ENCODE measurements around the gene TUBB. TPM values are rescaled to one million over a fixed set of nuclear protein-coding genes. Genes with fewer than 3 reads are reported as not detected.
A peak's percentile ranks its signal among the peaks of the same experiment; 100 is the strongest.

The TUBB gene
- total and polyA plus RNA-seq, 4 donors = 115 to 533 (median 210) TPM

DNA sequence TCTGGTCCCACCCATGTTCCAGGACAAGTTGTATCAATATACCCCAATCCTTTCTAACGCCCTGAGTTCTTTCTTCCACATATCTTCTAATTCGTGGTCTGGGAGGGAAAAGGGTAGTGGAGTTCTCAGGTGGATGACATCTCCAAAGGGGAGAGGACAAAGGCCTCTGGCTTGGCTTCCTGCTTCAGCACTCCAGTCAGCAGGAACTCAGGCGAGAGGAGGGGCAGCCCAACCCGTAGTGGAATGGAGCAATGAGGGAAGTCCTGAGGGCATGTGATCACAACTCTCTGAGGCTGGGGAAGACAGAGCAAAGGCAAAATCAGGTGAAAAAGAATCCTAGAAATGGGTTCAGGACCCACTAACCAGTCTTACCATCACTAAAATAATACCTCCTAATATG, 19.8 kb upstream of the TUBB start:
- H3K27me3 ChIP-seq (ENCODE audit: control insufficient read depth in 4 of 4, insufficient read depth in 4 of 4, low read length in 3 of 4) = no peaks in the 10 kb centered on the region
- H3K4me1 ChIP-seq (ENCODE audit: control insufficient read depth in 4 of 4, insufficient read depth in 4 of 4, low read length in 3 of 4) = peaks cover 2 to 10% (median 7%) of the 10 kb centered on the region in 4 donors
- no peaks in the 10 kb centered on the region for H3K9me3 ChIP-seq (ENCODE audit: control insufficient read depth in 4 of 4, low read length in 3 of 4)
- H3K27ac ChIP-seq (ENCODE audit: low read depth in 1 of 2, low read length in 2 of 2) = no peak overlapping the region
- no peak overlapping the region for H3K9ac ChIP-seq (ENCODE audit: low read depth in 1 of 2, low read length in 2 of 2)
- peaks cover 0 to 15% (median 9%) of the 10 kb centered on the region in 4 donors for H3K36me3 ChIP-seq (ENCODE audit: control insufficient read depth in 4 of 4, insufficient read depth in 3 of 4, low read depth in 1 of 4, low read length in 3 of 4)
- DNase-seq (ENCODE audit: low spot score) = no peak
- TF ChIP-seq FOXA1 (IDR thresholded peaks at IDR 0.05) = no peak
- TF ChIP-seq RXRA (IDR thresholded peaks at IDR 0.05) = peak; percentile 12 to 41
- TF ChIP-seq, protein P1, sequence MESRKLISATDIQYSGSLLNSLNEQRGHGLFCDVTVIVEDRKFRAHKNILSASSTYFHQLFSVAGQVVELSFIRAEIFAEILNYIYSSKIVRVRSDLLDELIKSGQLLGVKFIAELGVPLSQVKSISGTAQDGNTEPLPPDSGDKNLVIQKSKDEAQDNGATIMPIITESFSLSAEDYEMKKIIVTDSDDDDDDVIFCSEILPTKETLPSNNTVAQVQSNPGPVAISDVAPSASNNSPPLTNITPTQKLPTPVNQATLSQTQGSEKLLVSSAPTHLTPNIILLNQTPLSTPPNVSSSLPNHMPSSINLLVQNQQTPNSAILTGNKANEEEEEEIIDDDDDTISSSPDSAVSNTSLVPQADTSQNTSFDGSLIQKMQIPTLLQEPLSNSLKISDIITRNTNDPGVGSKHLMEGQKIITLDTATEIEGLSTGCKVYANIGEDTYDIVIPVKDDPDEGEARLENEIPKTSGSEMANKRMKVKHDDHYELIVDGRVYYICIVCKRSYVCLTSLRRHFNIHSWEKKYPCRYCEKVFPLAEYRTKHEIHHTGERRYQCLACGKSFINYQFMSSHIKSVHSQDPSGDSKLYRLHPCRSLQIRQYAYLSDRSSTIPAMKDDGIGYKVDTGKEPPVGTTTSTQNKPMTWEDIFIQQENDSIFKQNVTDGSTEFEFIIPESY (IDR thresholded peaks at IDR 0.05) = no peak
- TF ChIP-seq, protein P2, sequence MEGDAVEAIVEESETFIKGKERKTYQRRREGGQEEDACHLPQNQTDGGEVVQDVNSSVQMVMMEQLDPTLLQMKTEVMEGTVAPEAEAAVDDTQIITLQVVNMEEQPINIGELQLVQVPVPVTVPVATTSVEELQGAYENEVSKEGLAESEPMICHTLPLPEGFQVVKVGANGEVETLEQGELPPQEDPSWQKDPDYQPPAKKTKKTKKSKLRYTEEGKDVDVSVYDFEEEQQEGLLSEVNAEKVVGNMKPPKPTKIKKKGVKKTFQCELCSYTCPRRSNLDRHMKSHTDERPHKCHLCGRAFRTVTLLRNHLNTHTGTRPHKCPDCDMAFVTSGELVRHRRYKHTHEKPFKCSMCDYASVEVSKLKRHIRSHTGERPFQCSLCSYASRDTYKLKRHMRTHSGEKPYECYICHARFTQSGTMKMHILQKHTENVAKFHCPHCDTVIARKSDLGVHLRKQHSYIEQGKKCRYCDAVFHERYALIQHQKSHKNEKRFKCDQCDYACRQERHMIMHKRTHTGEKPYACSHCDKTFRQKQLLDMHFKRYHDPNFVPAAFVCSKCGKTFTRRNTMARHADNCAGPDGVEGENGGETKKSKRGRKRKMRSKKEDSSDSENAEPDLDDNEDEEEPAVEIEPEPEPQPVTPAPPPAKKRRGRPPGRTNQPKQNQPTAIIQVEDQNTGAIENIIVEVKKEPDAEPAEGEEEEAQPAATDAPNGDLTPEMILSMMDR (IDR thresholded peaks at IDR 0.05; ENCODE audit: low read depth, low read length, missing input control) = no peak
- peak; percentile 23 to 26 for TF ChIP-seq HNF4A (conservative IDR thresholded peaks at IDR 0.05)
- peak; percentile 14 for TF ChIP-seq HNF4G (IDR thresholded peaks at IDR 0.05)
- TF ChIP-seq, protein P3, sequence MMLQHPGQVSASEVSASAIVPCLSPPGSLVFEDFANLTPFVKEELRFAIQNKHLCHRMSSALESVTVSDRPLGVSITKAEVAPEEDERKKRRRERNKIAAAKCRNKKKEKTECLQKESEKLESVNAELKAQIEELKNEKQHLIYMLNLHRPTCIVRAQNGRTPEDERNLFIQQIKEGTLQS (IDR thresholded peaks at IDR 0.05) = no peak
- peak in 1 of 2 donors; percentile 8 for TF ChIP-seq RAD21 (IDR thresholded peaks at IDR 0.05)
- no peak for TF ChIP-seq TAF1 (conservative IDR thresholded peaks at IDR 0.05)
- TF ChIP-seq SP1 (IDR thresholded peaks at IDR 0.05) = peak; percentile 15
- no peak for TF ChIP-seq JUND (IDR thresholded peaks at IDR 0.05)
- peak in 1 of 2 donors; percentile 23 for TF ChIP-seq GABPA (IDR thresholded peaks at IDR 0.05 in 1 of 2, conservative IDR thresholded peaks at IDR 0.05 in 1 of 2)
- TF ChIP-seq EGR1 (IDR thresholded peaks at IDR 0.05; ENCODE audit: low read depth in 2 of 2) = no peak
- 32% methylated on average over 4 of the region's 4 CpGs for WGBS
- no peak overlapping the region for H3K4me3 ChIP-seq (ENCODE audit: low read depth in 1 of 3, low read length in 3 of 3)

DNA sequence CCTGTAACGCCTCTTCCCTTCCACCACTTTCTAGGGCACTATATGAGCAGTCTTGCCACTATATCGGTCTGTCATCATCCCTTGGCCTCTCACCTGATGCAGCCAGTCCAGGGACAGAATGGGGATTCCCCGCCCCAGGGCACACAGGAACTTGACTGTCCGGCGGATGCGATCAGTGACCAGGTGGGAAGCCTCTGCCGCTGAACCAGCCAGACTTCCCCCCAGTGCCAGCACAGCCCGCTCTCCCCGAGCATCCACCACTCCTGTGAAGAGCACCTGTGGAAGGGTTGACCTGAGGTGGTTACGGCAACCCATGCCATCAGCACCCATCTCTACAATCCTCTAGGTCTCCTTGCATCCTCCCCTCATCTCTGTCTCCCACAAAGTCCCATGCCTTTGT, 17.1 kb upstream of the TUBB start:
- no peaks in the 10 kb centered on the region for H3K27me3 ChIP-seq (ENCODE audit: control insufficient read depth in 4 of 4, insufficient read depth in 4 of 4, low read length in 3 of 4)
- no peak overlapping the region for H3K9ac ChIP-seq (ENCODE audit: low read depth in 1 of 2, low read length in 2 of 2)
- WGBS = 96% methylated on average over 10 of the region's 10 CpGs
- no peak overlapping the region for H3K27ac ChIP-seq (ENCODE audit: low read depth in 1 of 2, low read length in 2 of 2)
- TF ChIP-seq YY1 (IDR thresholded peaks at IDR 0.05) (no peak), GABPA (IDR thresholded peaks at IDR 0.05 in 1 of 2, conservative IDR thresholded peaks at IDR 0.05 in 1 of 2) (no peak), RXRA (IDR thresholded peaks at IDR 0.05) (no peak), EGR1 (IDR thresholded peaks at IDR 0.05; ENCODE audit: low read depth in 2 of 2) (no peak), NR2F2 (IDR thresholded peaks at IDR 0.05) (no peak), SP1 (IDR thresholded peaks at IDR 0.05) (no peak), FOXA2 (IDR thresholded peaks at IDR 0.05) (no peak), HNF4G (IDR thresholded peaks at IDR 0.05) (no peak)
- TF ChIP-seq, protein P2 (IDR thresholded peaks at IDR 0.05; ENCODE audit: low read depth, low read length, missing input control) = no peak
- H3K4me1 ChIP-seq (ENCODE audit: control insufficient read depth in 4 of 4, insufficient read depth in 4 of 4, low read length in 3 of 4) = peaks cover 4 to 17% (median 14%) of the 10 kb centered on the region in 4 donors
- H3K4me3 ChIP-seq (ENCODE audit: low read depth in 1 of 3, low read length in 3 of 3) = no peak overlapping the region
- no peaks in the 10 kb centered on the region for H3K9me3 ChIP-seq (ENCODE audit: control insufficient read depth in 4 of 4, low read length in 3 of 4)
- peaks cover 5 to 22% (median 9%) of the 10 kb centered on the region in 4 donors for H3K36me3 ChIP-seq (ENCODE audit: control insufficient read depth in 4 of 4, insufficient read depth in 3 of 4, low read depth in 1 of 4, low read length in 3 of 4)
- DNase-seq (ENCODE audit: low spot score) = no peak
